ENCODE results near the gene IP6K1. TPM values are rescaled to one million over a fixed set of nuclear protein-coding genes. Genes with fewer than 3 reads are reported as not detected.

IP6K1 gene
- total RNA-seq, 1 experiment from 2014 or later = 35.4 TPM

Small RNA genes within 50 kb of the gene (small RNA-seq; reads per million reads assigned to genes)
- gene AMIGO3 = not detected
- not detected for gene COX6CP14

Other genes starting within 250 kb of the IP6K1 start
- 0.07 and 0.18 TPM in 2 replicates for gene BSN, start 232.1 kb downstream of the IP6K1 start, total RNA-seq (2014; rRNA removed; shearing (Covaris generic))
- gene APEH, start 112.2 kb downstream of the IP6K1 start, total RNA-seq (2014; rRNA removed; shearing (Covaris generic)) = 154 and 163 TPM in 2 replicates
- 1.1 and 1.6 TPM in 2 replicates for gene MST1, start 97.1 kb downstream of the IP6K1 start, total RNA-seq (2014; rRNA removed; shearing (Covaris generic))
- 19.3 and 24.4 TPM in 2 replicates for gene RNF123, start 97.0 kb downstream of the IP6K1 start, total RNA-seq (2014; rRNA removed; shearing (Covaris generic))
- 2.0 and 3.2 TPM in 2 replicates for gene AMIGO3, start 66.9 kb downstream of the IP6K1 start, total RNA-seq (2014; rRNA removed; shearing (Covaris generic))
- 25.9 and 31.0 TPM in 2 replicates for gene GMPPB, start 62.6 kb downstream of the IP6K1 start, total RNA-seq (2014; rRNA removed; shearing (Covaris generic))
- not detected in 2 replicates for gene CDHR4, start 13.3 kb upstream of the IP6K1 start, total RNA-seq (2014; rRNA removed; shearing (Covaris generic))
- 1.6 and 5.1 TPM in 2 replicates for gene INKA1, start 16.7 kb upstream of the IP6K1 start, total RNA-seq (2014; rRNA removed; shearing (Covaris generic))
- 8.1 and 13.0 TPM in 2 replicates for gene UBA7, start 27.4 kb upstream of the IP6K1 start, total RNA-seq (2014; rRNA removed; shearing (Covaris generic))
- 13.4 and 15.1 TPM in 2 replicates for gene TRAIP, start 70.0 kb upstream of the IP6K1 start, total RNA-seq (2014; rRNA removed; shearing (Covaris generic))
- 0.23 TPM in 1 of 2 replicates, not detected in the other for gene CAMKV, start 83.4 kb upstream of the IP6K1 start, total RNA-seq (2014; rRNA removed; shearing (Covaris generic))
- 1.2 TPM in 2 replicates for gene MST1R, start 117.3 kb upstream of the IP6K1 start, total RNA-seq (2014; rRNA removed; shearing (Covaris generic))
- gene MON1A, start 143.3 kb upstream of the IP6K1 start, total RNA-seq (2014; rRNA removed; shearing (Covaris generic)) = 24.0 and 31.1 TPM in 2 replicates
- gene RBM6, start 153.6 kb upstream of the IP6K1 start, total RNA-seq (2014; rRNA removed; shearing (Covaris generic)) = 34.1 and 43.8 TPM in 2 replicates

Measured in HT1080 (cell line).